RPMI8226 (cell line): ENCODE data around the gene MEGF11.

Experiments
- DNase-seq: peaks from one replicate; pipeline ENCODE4 v3.0.0-alpha.2; 2015

MEGF11 gene

DNA sequence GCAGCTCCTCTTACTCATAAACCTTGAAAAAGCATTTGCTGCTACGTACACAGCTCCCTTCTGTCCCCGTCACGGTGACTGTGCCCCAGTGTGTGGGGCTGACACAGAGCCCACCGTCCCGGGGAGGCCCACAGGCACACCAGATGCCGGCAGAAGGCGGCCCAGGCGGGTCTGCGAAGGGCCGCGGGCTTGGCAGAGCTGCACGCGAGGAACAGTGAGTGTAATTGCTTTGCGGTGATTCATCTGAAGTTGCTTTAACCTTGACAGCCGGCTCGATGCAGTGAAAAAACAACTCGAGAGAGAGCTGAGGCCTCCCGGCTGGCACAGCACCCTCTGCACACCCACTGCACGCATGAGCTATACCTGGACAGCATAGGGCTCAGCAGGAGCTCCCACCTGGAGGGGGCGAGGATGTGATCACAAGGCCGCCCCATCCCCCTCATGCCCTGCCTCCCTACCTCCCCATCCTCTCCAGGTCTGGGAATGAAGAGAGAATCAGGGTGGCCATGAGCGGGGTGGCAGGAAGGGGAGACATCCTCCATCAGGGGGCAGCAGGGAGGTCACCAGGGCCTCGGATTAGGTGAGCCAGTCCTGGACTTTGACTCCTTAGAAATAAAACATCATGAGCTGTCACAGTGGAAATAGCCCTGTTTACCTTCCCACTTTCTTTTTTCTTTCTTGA, 172.7 kb downstream of the MEGF11 start:
- peak; percentile 25 for DNase-seq

DNA sequence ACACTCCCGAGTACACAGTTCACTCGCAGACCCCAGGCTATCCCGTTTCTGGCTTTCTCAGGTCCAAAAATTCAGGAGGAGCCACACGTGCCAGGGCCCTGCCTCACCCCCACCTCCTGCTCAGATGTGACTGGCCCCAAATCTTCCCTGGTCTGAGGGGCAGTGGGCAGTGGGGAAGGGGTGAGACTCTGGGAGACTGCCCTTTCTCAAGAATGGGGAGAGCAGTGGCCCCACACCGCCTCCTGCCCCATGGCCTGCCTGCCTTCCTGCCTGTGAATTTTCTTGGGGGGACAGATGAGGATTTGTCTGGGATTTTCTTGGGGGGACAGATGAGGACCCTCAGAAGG, 174.6 kb downstream of the MEGF11 start:
- no peak for DNase-seq

DNA sequence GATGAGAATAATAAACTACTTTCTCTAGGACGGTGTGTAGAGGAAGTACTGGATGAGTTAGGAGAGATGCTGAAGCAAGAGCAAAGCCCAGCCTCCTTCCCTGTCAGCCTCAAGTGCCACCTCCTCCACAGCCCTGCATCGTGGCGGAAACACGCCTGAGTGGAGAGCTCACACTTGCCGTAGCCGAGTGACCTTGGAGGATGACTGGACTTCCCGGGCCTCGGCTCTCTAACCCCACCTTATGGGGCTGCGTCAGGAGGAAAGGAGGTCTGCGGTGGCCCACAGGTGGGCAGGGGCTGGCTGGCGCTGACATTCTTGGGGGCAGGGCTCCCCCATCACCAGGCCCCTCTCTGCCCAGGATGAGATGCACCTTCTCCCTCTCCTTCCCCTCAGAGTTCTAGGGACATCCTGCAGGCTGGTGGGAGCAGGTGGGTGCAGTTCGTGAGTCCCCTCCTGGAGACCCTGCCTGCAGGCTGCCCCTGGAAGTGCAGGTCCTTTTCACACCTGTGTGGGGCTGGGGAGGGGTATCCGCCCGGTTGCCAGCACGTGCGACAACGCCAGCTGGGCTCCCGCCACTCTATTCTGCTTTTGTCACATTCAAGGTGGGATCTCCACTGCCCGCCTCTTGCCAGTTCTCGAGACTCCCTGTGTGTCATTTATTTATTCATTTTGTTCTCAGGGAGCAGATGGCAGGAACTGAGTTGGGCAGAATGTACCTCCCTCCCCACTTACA, 175.2 kb downstream of the MEGF11 start:
- DNase-seq: no peak

DNA sequence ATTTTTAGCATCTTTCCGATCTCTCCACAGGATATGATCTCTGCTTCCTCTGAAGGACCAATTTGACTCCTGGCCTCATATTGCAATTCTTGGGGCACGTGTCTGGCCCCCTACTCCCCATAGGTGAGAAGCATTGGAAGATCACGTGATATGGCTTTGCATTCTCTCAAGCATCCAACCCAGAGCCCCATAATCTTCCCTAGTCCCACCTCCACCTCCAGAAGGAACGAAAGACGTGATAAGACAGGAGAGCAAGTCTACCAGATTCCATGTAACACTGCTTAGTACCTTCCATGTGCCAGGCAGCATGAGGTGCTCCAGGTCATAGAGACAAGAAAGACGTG, 176.3 kb downstream of the MEGF11 start:
- DNase-seq: no peak

DNA sequence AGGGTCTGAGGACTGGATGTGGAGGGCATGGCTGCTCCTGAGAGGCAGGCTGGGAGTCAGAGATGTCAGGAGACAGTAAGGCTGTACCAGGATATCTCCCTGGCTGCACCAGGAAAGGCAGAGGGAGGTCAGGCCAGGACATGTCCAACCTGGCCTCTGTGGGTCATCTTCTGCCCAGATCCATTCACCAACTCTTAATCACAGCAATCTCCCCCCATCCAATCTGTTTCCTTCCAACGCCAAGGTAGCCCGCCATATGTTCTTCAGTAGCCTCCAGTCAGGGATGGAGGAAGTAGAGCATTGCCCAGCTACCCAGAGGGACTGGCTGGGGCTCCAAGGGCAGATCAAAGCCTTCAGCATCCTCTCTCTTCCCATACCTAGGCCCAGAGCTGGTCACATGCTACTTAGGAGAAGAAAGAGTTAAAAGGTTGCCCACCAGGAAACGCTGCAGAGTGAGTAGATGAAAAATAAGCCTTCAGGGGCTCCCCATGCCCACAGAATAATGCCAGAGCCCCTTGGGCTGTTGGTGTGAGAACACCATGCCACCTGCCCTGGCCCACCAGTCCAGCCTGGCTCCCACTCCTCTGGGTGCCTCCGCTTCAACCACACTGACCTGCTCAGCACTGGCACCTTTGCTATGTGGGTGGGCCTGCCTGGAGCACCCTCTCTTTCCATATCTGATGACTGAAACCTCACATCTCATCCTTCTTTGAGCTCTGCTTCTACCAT, 176.8 kb downstream of the MEGF11 start:
- DNase-seq: no peak

DNA sequence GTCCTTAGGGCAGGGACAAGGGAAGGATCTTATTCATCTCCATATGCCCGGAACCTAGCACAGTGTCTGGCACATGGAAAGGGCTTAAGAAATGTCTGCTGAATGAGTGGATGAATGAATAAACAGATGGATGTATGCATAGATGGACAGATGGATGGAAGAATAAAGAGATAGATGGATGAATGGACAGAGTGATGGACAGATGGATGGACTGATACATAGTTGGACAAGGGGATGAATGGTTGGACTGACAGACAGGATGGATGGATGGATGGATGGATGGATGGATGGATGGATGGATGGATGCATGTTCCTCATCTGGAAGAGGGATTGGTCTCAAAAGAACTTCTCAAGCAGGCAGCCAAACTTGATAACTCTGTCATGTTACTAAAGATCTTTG, 177.6 kb downstream of the MEGF11 start:
- DNase-seq: no peak

DNA sequence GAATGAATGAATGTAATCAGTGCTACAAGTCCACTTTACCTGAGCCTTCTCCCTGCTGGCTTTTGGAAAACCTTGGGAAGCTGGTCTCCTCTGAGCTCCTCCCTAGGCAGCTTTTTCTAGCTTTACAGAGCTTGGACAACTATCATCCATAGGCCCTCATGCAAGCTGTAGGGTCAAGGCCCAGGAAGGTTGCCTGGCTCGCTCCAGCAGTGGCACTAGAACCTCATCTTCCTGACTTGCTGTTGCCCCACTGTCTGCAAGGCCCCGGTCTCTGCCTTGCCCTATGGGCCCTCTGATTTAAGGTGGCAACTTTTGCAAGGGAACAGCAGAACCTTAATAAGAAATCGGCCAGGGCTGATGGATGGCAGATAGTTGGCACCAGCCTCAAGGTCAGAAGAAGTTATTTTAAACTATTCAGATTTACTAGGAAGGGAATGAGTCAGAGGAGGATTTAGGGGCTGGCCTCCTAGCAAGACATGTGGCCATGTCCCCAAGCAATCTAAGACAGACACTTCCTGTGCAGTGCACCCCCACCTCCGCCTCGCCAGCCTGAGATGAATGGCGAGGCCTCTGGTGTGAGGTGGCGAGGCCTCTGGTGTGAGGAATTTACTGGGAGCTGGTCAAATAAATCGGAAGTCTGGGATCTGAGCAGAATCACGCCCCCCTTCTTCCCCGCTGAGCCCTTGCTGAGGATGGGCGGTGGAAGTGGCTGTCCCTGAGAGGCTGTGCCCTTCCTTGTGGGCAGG, 180.8 kb downstream of the MEGF11 start:
- DNase-seq: no peak

DNA sequence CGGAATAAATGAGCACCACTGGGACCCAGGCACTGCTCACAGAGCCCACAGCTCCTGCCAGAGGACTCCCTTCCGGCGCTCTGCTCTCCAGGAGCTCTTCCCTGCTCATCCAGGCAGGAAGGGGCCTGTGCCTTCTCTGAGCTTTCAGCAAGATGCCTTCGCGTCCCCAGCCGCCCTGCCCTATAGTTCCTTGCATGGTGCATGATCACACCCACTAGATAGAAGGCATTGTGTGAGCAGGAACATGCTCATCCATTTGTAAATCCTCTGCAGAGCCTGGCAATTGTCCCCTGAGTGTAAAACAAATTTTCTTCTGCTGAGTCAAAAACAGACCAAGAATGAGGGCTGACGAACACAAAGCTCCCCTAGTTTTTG, 181.6 kb downstream of the MEGF11 start:
- no peak for DNase-seq

DNA sequence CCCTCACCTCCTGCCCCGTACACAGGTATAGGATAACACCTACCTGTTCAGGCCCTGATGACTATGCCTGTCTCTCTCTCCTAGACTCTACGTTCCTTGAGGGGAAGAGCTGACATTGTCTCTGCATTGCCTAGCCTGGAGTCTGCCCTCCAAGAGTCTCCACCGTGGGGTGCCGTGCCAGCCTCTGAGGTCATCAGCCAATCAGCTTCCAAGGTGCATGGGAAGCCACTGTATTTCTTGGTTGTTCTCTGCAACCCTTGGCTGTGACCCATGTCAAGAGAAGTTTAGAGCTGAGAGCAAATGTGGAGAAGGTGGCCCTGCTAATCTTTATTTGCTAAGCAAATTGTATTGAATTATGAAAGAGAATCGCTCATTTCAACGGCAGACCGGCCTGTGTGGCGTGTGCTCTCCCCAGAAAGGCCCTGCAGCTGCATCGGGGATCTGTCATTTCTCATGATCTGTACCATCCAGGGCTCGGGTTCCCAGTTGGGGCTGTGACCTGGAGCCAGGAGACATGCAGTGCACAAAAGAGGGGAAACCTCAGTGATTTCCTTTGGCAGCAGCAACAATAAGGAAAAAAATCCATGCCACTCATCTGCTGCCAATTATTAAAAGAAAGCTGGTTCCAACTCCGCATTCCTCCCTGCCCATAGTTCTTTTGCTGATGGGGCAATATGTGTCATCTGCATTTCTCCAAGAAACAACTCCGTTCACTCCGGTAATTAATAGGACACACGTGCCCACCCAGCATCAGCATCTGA, 182.2 kb downstream of the MEGF11 start:
- DNase-seq: no peak

DNA sequence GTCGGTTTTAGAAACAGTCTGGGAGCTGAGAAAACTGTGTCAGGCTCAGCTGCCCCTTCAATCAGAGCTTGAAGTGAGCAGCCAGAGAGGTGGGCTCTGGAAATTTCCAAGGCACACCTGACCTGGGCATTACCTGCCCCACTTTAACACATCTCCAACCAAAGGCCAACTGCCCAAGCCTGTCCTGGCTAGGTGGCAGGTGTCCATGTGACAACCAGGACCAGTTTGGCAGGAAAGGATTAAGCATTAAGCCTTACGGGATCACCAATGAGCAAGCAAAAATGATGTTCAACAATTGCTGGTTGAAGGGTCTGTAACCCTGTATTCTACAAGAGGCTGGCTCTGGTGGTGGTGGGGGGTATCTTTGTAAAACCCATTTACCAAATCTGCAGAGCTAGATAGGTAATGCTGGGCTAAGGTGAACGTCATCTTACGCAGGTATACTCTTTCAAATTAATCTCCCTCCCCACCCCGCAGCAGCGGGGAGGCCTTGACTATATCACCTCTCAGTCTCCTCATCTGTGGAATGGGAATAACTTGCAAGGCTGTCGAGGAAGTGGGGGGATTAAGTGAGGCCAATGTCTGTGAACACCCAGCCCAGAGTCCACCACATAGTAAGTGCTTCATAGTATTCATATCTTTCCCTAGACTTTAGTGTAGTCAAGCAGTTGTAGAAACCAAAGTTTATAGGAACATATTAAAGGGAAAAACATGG, 183.2 kb downstream of the MEGF11 start:
- no peak for DNase-seq

DNA sequence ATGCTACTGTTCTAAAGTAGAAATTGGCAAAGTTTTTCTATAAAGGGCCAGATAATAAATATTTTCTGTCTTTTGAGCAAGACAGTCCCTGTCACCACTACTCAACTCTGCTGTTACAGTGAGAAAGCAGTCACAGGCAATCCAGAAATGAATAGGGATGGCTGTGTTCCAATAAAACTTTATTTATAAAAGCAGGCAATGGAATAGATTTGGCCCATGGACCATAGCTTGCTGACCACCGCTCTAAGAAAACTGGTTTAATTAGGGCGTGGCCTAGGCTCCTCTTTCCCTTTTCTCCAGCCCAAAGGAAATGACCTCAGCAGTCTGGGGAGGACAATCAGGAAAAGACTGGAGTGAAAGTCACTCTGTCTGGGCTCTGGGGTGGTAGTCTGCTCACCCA, 183.8 kb downstream of the MEGF11 start:
- no peak for DNase-seq

DNA sequence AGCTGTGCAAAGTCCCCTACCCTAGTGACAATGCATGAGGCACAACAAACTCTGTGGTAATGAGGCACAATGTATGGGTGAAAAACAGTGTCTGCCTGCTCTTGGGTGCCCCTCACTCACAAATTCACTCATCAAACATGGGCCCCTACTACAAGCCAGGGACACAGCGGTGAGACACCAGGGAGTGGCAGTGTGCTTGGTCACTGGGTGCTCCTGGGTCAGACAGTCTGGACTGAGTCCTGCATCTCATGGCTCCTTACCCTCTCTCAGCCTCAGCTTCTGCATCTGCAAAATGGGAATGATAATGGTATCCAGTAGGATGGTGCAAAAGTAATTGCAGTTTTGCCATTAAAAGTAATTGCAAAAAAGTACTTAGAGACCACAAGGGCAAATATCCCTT, 184.7 kb downstream of the MEGF11 start:
- DNase-seq: no peak

DNA sequence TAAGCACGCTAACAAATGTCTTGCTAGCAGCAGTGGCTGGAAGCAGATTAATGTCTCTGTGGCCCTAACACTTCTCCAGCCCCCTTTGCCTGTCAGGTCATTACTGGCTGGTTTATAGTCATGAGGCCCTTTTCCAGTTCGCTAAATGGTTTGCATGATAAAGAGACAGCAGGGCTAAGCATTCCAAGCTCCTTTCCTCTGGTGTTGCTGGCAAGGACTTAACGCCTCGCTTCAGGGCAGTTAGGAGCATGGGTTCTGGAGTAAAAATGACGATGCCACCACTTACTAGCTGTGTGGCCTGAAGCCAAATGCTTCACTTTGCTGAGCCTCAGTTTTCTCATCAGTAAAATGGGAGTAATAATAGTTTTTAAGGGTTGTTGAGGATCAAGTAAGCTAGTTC, 185.9 kb downstream of the MEGF11 start:
- DNase-seq: no peak

DNA sequence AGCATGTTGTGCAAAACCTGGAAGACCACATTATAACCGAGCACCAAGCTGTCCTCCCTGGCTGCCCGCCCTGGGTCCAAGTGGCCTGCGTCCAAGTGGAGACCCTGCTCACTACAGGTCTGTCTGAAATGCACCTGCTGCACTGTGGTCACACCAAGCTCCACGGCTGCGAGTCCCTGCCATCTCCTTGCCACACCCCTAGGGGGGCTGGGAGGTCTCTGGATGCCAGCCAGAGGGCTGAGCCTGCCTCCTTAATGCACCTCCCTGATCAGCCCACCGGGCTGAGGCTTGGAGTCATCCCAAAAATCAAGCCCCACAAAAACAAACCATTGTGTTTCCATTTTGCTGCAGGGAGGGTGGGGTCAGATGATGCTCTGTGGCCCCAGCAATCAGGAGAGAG, 187.1 kb downstream of the MEGF11 start:
- peak; percentile 26 for DNase-seq

DNA sequence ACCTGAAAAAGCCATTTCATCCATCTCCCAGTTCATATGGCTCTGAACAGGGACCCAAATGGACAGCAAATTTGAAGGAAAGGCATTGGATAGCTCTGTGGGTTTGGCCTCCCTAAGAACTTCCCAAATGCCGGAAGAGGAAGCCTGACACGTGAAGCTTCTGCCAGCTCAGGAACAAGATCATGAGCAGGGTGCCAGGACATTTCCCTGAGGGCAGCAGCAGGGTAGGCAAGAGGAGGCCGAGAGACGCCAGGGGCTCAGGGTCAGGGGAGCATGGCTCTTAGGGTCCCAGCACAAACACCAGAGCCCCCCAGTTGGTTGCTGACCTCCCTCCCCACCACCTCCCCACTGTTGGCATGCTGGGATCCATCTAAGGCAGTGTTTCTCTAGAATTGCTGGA, 187.5 kb downstream of the MEGF11 start:
- no peak for DNase-seq

DNA sequence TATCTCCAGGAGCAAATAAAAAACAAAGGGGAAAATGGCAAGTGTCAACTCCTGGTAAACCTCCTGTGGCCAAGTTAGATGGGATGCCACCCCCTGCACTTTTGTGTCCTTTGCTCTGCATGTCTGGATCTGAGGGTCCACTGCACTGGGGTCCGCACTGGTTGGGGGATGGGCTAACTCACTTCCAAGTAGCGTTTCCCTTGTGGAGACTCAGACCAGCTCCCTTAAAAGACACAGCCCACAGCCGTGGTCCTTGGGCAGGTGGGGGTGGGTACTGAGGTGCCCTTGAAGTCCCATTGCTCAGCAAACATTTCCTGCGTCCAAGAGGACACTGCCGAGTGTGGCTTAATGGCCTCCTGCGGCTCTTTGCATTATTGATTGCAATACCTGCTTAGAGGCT, 188.2 kb downstream of the MEGF11 start:
- no peak for DNase-seq

DNA sequence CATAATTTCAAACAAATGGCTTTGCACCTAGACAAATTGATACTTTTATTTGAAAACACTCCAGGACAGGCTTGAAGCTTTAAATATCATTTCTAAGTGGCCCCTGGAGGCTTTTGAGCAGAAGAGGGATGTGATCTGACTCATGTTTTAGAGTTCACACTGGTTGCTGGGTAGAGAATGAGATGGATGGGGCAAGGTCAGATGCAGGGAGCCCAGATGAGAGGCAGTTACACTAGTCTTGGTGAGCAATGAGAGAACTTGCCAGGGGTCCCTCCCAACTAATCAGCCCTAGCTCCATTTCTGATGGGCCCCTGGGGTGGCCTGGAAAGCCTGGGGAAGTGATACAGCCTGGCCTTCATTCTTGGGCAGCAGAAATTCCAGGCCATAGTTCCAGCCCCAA, 190.4 kb downstream of the MEGF11 start:
- no peak for DNase-seq

DNA sequence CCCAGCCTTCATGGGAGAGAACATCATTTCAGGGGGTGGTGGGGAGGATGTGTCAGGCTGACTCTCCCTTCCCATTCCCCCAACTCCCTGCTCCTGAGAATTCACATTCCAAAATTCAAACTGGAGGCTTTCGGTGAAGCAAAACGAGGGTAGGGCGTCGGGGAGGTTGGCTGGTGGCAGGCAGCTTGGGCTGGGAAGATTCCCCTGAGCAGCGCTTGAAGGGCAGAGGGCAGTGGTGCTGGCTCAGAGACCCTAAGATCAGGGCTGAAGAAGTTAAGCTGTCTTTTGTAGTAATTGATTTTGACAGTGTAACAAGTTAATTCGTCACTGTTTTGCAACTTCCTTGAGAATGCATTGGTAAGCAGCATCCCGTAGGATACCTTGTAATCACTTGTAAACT, 196.5 kb downstream of the MEGF11 start:
- DNase-seq: no peak

DNA sequence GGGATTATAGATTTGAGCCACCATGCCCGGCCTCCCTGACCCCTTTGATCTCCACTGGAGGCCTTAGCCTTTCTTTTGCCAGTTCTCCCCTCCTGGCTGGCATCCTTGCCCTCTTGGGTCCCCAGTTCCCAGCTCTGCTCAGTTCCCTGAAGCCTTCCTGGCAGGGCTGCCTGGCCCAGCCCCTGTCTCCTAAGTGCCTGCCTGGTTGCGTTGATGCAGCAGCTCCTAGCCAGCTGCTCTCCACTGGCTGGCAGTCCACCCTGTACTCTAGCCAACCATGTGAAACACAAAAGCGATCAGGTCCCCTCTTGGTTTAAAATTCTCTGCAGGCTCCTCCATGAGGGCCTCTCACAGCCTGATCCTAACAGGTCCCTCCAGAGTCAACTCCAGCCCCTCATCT, 199.6 kb downstream of the MEGF11 start:
- no peak for DNase-seq

DNA sequence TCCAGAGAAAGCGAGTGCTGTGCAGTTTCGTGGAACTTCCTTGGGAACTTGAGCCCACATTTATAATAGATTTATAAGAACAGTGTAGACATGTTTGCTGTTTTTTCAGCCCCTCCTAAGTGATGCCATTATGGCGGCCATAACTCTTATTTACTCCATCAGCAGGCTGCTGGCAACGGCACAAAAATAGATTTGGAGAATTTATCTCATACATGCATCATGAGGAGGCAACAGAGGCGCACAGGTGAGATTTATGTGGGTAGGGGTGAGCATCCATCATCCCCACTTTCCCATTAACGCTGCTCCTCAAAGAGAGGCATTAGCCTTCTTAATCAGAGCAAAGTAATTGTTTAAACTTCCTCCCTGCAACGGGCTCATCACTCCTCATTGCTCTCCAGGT, 201.7 kb downstream of the MEGF11 start:
- DNase-seq: no peak

DNA sequence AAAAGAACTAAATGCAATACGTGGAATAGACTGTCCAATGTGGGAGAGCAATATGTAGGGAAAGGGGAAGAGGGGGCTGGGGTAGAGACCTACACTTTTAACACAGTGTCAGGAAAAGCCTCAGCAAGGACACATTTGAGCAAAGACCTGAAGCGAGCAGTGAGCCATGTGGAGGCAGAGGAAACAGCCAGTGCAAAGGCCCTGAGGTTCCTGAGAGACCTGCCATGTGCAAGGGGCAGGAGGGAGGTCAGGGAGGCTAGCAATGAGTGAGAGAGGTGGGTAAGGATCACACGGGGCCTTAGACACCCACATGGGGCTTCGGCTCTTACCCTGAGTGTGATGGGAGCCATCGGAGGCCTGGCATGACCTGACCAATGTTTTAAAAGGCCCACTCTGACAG, 203.3 kb downstream of the MEGF11 start:
- DNase-seq: no peak

DNA sequence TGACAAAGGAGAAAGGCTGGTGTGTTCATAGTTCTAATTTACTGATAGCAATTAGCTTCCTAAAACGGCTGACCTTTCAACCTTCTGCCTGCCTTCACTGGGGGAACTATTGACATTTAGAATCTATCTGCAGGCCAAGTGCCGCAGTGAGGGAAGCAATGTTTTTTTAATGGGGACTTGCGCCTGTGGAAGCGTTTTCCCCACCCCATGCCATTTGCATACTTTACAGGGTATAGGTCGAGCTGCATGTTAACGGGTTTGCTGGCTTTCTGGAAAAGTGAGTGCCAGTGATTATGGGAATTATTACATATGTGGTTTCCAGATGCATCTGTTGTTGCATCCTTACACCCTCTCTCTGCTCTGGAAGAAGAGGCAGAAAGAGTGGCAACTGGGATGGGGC, 204.2 kb downstream of the MEGF11 start:
- DNase-seq: no peak
